DOHH2 (cell line): Measurements from ENCODE around the gene MAN2A1.

Source experiments
- H3F3A ChIP-seq: fragments of 200-600 bp; sonication (generic), shearing (Covaris generic); 2 replicates; pipeline ENCODE4 v1.6.0; 2016; ENCODE audit warnings: antibody characterized with exemption, mild to moderate bottlenecking; ENCODE audit not compliant: control insufficient read depth, insufficient read depth
- H3K27ac ChIP-seq: fragments of 200-600 bp; sonication (generic); 2 replicates; pipeline ENCODE4 v1.5.1; 2014; ENCODE audit warnings: low read depth, mild to moderate bottlenecking, low read length, moderate library complexity
- H3K27me3 ChIP-seq: fragments of 200-600 bp; sonication (generic); 2 replicates; pipeline ENCODE4 v1.6.1; 2014; ENCODE audit warnings: mild to moderate bottlenecking, low read length, mixed read lengths; ENCODE audit not compliant: control insufficient read depth
- H3K36me3 ChIP-seq: fragments of 200-600 bp; sonication (generic); 2 replicates; pipeline ENCODE4 v1.6.1; 2014; ENCODE audit warnings: mild to moderate bottlenecking, low read length, moderate library complexity, mixed read lengths; ENCODE audit not compliant: control insufficient read depth
- H3K4me1 ChIP-seq: fragments of 200-600 bp; sonication (generic); 2 replicates; pipeline ENCODE4 v1.6.1; 2014; ENCODE audit warnings: mild to moderate bottlenecking, low read length, mixed read lengths; ENCODE audit not compliant: control insufficient read depth
- H3K4me2 ChIP-seq: fragments of 200-600 bp; sonication (generic); 2 replicates; pipeline ENCODE4 v1.6.0; 2014; ENCODE audit warnings: mild to moderate bottlenecking, low read length, moderate library complexity
- H3K4me3 ChIP-seq: fragments of 200-600 bp; sonication (generic); 2 replicates; pipeline ENCODE4 v1.5.1; 2014; ENCODE audit warnings: mild to moderate bottlenecking, low read length, mixed read lengths
- H3K79me2 ChIP-seq: fragments of 200-600 bp; sonication (generic); 2 replicates; pipeline ENCODE4 v1.6.1; 2014; ENCODE audit warnings: mild to moderate bottlenecking, low read length, mixed read lengths; ENCODE audit not compliant: control insufficient read depth
- H3K9me2 ChIP-seq: fragments of 200-600 bp; sonication (generic); replicated peaks from 2 replicates; pipeline ENCODE4 v1.6.1; 2014; ENCODE audit warnings: mild to moderate bottlenecking, low read length, mixed read lengths; ENCODE audit not compliant: control insufficient read depth
- H3K9me3 ChIP-seq: fragments of 200-600 bp; sonication (generic); 2 replicates; pipeline ENCODE4 v1.6.1; 2014; ENCODE audit warnings: antibody characterized with exemption, low read length, mixed read lengths; ENCODE audit not compliant: control insufficient read depth, insufficient read depth
- H4K20me1 ChIP-seq: fragments of 200-600 bp; sonication (generic); 2 replicates; pipeline ENCODE4 v1.6.0; 2014; ENCODE audit warnings: low read depth, mild to moderate bottlenecking, antibody characterized with exemption, low read length, moderate library complexity; ENCODE audit not compliant: control insufficient read depth, insufficient read depth
- CTCF ChIP-seq: fragments of 200-600 bp; sonication (generic); IDR thresholded peaks from one replicate; pipeline ENCODE4 v1.5.1; 2014; ENCODE audit warnings: antibody characterized with exemption, mild to moderate bottlenecking, low read depth, low read length; ENCODE audit not compliant: poor library complexity, severe bottlenecking
- EZH2phosphoT487 ChIP-seq: fragments of 200-600 bp; sonication (generic); IDR thresholded peaks from 2 replicates; pipeline ENCODE4 v1.6.1; 2017; ENCODE audit warnings: borderline replicate concordance, mild to moderate bottlenecking, antibody characterized with exemption, low read length, moderate library complexity, mixed read lengths

MAN2A1 gene

GRCh38 chr5:109755761-109756160, 66.0 kb downstream of the MAN2A1 start:
- no peak for TF ChIP-seq CTCF
- TF ChIP-seq EZH2phosphoT487: no peak
- no peaks in the 10 kb centered on the region for H3K9me2 ChIP-seq
- H3K36me3 ChIP-seq: no peaks in the 10 kb centered on the region
- no peaks in the 10 kb centered on the region for H3F3A ChIP-seq
- H3K4me3 ChIP-seq: no peak overlapping the region
- no peak overlapping the region for H3K4me2 ChIP-seq
- H3K27ac ChIP-seq: no peak overlapping the region
- H3K4me1 ChIP-seq: no peaks in the 10 kb centered on the region
- no peaks in the 10 kb centered on the region for H3K27me3 ChIP-seq
- no peaks in the 10 kb centered on the region for H4K20me1 ChIP-seq
- H3K79me2 ChIP-seq: no peaks in the 10 kb centered on the region
- H3K9me3 ChIP-seq: no peaks in the 10 kb centered on the region

- Histone ChIP-seq H3K9me2 (no peaks in the 10 kb centered on the region), H3F3A (no peaks in the 10 kb centered on the region), H3K27ac (no peak overlapping the region), H3K79me2 (no peaks in the 10 kb centered on the region), H3K36me3 (no peaks in the 10 kb centered on the region), H3K4me3 (no peak overlapping the region), H4K20me1 (no peaks in the 10 kb centered on the region), H3K27me3 (no peaks in the 10 kb centered on the region), H3K4me1 (no peaks in the 10 kb centered on the region), H3K4me2 (no peak overlapping the region), H3K9me3 (no peaks in the 10 kb centered on the region)
- TF ChIP-seq EZH2phosphoT487 (no peak), CTCF (no peak)
Measured at GRCh38 chr5:109756543-109757185, 66.9 kb downstream of the MAN2A1 start.

- Histone ChIP-seq H3K27ac (no peak overlapping the region), H3K4me3 (no peak overlapping the region), H3K27me3 (no peaks in the 10 kb centered on the region), H3F3A (no peaks in the 10 kb centered on the region), H3K36me3 (no peaks in the 10 kb centered on the region), H3K4me2 (no peak overlapping the region), H3K4me1 (no peaks in the 10 kb centered on the region), H3K9me2 (no peaks in the 10 kb centered on the region), H4K20me1 (no peaks in the 10 kb centered on the region), H3K9me3 (no peaks in the 10 kb centered on the region), H3K79me2 (no peaks in the 10 kb centered on the region)
- no peak for TF ChIP-seq CTCF
- no peak for TF ChIP-seq EZH2phosphoT487
Measured at GRCh38 chr5:109757490-109757889, 67.8 kb downstream of the MAN2A1 start.
